Measurements from ENCODE around the gene ROBO2.

The ROBO2 gene

DNA sequence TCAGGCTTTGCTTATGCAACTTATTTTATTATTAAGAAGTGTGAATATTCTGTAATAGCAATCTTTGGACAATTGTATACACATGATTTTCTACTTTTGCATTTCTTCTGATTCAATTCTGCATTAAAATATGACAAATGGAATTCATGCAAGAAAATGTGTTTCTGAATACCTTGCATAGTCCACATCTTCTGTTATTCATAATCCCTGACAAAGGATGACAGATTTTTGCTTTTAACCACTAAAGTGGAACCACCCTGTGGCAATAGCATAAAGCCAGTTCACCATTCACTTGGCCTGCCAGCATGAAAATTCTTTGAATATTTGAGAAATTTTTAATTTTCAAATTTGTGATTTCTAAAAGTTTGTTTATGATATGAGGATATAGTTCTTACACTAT lies 397.0 kb downstream of the ROBO2 start:
- DNase-seq: no peak

DNA sequence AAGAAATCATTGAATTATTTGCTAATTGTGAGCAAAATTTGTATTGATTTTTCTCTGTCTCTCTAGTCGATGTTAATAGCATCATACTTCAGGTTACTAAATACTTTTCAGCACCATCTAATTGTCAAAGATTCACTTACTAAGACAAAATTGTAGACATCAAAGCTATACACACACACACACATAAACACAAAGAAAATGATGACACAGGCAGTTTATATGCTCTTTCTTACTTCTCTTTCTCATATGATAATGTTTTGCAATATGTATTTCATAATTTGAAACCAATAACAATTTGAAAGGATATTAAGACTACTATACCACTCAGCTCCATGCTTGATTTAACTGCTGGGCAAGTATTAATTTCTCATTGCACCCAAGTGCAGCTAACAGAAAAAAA lies 406.2 kb downstream of the ROBO2 start:
- DNase-seq: no peak

DNA sequence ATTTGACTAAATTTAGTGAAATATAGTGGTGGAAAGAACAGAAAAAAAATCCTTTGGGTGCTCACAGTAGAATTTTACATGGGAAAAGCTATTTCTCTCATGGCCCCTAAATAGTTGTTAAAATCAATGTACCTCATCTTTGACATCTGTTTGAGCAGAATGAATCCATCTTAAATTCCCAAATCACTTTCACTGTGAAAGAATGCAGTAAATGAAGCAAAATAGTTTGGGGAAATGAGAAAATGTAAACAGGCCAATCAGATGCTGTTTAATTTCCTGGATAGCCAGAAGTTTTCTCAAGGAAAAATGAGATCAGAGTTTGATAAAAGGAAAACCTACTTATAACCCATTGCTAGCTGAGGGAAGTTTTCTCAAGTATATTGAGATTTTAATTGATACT lies 406.9 kb downstream of the ROBO2 start:
- no peak for DNase-seq

DNA sequence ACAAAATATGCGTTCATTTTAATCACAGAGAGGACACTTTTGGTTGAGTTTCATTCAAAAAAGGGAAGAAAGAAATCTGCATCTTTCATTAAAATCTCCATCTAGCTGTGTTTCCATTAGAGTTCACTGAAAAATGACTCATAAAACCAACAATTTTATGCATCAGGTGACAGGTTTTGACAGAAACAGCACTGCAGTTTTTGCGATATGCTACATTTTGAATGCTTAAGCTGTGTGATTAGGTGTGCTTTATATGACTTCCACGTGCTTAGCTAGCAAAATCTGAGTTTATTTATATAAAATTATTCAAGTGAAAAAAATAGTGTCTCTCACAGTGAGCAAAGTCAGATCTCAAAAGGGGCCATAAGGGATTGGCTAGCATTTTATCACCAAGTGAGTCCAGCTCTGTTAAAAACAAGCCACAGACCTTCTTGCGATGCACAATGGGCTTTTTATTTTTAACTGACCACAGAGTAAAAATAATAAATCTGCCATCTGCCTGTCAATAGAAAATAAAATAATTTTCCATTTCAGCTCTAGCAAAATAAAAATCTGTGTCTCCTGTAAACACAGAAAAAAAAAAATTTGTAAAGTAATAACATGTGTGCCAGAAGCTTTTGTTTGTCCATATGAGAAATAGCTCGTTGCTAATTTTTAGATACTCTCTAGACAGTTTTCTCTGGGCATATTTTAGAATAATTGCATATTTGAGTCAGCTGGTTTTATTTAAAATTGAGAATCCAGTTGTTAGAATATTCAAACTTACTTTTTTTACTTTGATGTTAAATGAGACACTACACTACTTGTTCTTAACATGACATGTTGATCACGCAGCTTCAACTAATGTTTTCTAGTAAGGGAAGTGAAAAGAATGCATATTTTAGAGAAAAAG lies 409.8 kb downstream of the ROBO2 start:
- no peak for DNase-seq

DNA sequence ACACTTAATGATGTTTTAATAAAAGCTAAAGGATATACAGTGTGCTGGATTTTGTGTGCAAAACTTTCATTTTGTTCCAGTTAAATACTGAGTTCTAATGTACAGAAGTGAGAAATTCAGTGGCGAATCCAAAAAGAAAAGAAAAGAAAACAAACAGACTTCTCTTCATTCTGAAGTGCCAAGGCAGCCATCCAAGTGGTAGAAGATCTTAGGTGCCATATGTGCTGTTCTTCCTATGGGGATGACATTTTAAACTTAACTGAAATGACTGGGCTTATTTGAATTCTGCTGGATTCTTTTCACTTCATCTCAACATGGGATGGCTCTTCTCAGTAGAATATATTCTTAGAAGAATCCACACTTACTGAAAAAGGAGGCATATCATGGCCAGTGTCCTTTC lies 416.5 kb downstream of the ROBO2 start:
- DNase-seq: no peak

DNA sequence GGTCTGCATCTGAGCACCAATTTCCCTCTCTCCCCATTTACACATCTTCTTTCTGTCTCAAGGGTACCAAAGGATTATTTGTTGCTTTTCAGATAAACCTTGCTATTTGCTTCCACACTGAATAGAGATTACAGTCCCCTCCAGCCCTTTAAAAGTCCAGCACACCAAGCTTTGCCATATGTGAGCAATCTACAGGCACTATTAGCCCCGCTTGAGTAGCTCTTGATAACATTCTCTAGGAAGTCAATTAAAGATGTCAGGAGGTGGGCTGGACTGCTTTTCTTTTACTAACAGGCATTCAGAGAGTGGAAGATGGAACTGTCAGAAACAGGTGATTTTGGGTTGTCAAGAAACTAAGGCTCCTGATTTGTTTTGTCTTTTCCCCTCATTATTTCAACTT lies 417.0 kb downstream of the ROBO2 start:
- DNase-seq: no peak

DNA sequence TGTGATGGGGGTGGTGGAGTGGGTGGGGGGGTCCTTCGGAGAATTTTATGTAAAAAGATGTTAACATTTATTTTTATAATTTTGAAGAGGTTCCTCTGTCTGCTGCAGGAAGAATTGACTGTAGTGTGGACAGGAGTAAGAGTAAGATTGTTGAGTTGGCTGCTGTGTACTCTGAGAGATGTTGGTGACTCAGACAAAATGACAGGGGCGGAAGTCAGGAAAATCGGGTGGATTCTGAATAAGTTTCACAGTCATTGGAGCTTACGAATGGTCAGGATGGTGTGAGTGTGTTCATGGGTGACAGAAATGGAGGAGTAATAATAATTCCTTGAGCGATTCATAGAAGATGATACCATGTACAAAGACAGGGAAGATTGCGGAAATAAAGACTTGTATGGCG lies 420.0 kb downstream of the ROBO2 start:
- DNase-seq: no peak

DNA sequence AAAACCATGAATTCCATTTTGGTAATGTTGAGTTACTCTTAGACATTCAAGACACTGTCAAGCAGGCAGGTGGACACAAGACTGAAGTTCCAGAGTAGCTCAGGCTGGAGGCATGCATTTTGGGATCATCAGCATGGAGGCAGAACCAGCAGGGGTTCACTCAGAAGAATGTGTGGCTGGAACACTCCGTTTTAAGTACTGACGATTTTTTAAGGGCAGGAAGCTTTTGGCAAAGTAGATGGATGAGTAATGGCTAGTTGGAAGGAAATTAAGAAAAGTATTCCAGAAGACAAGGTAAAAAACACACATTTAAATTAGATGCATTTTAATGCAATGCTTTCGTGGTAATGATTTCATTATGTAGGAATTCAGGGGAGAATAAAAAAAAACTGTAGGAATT lies 420.4 kb downstream of the ROBO2 start:
- DNase-seq: no peak

DNA sequence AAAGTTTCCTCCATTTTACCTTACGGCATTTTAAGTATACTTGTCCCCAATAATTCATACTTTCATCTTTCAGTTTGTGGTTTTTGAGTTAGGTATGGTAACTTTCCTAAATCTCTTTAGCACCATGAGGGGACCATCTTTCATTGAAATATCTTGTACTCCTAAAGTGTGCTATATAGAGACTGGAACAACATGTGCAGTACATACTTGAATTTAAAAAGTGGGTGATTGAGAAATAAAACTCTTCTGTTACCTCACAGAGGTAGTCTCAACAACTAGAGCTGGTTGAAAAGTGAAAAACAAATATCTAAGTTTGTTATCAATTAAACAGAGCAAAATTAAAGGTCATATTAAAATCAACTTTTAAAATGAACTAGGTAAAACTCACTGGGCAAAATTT lies 423.1 kb downstream of the ROBO2 start:
- no peak for DNase-seq

DNA sequence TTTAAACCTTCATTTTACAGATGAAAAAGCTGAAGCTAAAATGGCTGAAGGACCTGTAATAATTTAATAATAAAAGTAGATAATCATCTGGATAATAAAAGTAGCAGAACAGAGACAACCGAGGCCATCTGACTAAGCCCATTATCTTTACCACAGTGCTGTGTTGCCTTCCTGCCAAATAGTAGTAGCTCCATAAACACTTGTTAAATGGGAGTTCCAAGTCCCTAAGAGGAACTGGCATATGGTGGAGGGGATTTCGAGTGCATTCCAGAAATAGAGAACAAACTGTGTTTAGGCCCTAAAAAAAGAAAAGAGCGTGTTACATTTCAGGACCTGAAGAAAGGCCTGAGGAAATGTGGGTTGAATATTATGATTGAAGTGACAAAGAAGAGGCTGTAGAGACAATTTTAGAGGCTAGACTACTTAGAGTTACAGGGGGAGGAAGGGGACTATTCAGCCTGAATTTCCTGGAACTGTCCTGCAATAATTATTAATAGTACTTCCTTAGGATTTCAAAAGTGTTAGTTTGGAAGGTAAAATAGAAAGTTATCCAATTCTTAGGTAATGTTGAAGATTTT lies 424.3 kb downstream of the ROBO2 start:
- DNase-seq: no peak

DNA sequence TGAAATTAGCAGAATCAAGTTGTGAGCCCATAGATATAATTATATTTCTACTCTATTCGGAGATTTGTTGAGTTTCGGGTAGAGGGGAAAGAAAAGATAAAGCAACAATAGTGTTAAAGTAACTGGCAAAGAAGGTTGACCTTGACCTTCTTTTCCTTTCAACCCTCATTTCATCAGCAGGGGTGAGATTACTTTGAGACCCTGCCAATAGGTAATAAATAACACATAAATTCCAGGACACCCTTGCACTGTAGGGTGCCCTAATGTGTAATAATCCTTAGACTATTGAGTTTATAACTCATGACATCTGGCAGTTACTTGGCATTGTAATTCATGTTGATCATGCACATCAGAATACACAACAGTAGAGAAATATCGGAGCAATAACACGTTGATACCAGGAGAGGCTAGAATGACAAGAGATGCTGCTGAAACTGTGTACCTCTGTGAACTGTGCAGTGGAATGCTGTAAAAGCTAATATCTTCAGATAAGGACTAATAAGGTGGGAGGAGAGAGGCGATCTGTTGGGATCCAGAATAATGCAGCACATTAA lies 426.7 kb downstream of the ROBO2 start:
- DNase-seq: no peak

DNA sequence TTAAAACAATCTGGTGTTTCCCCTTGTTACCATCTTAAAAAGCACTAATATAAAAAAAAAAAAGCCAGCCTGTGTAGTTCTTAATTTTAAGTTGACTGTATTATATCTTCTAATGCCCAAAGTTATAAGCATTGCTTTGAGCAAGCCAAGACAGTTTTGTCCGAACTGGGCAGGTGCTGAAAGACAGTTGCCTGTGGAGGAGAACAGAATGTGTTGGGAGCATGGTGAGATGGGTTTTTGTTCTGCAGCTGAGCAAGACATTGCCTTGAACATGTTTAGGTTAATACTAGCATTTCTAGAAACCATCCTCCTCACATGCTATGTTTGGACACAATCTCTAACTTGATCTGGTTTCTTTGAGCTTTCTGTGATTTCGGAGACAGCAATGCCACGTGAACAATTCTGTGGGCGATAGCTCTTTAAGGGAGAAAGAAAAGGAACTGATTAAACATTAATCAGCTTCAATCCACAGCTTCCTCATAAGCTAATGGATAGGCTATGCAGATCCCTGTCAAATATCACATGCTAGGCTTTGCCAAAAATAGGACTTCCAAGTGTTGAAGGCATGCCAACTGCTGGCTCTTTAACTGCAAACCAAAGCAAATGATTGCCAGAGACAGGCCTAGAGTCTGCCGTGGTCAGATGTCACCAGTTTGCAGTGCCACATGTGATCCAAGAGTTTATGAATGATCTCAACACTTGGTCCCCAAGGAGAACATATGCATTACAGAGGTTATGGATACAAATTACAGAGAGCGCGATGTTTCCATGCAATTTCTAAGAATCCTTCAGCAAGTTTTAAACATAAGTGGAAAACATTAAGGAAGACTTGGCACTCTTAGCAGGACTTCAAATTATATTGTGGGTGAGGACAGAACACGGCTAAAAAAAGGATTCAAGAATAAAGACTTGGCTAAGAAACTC lies 428.1 kb downstream of the ROBO2 start:
- DNase-seq: peak; percentile 39

DNA sequence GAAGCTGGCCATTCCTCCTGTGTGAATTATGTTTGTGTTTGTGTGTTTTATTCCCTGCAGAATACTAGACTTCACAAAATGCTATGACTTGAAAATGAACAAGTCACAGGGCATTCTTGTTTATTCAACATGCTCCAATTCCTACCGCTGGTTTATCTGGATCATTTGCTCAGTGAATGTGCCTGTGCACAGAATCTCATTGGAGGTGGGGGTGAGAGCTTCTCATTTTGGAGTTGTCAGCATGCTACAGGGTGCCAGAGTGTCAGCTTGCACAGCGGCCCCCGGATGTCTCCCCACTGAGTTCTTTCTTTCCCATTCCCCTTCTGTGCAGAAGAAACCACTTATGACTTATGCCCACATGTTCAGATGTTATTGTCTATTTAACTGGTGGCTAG lies 428.7 kb downstream of the ROBO2 start:
- peak; percentile 15 for DNase-seq

DNA sequence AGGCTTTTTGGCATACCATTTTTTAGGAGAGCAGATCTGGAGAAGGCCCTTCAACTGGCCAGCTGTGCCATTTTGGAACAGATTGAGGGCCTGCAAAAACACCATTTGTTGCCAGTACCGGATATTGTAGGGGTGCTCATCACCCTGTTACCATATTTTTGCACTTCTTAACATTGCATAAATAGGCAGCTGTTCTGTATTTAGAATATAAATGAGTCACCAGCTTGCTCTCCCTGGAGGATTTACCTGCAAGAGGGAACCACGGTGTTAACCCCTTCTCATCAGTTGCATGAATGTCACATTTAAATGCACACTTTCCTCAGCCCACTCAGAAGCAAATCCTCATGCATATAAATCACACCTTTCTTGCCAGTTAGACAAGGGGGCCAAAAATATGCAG lies 435.6 kb downstream of the ROBO2 start:
- peak; percentile 56 for DNase-seq

DNA sequence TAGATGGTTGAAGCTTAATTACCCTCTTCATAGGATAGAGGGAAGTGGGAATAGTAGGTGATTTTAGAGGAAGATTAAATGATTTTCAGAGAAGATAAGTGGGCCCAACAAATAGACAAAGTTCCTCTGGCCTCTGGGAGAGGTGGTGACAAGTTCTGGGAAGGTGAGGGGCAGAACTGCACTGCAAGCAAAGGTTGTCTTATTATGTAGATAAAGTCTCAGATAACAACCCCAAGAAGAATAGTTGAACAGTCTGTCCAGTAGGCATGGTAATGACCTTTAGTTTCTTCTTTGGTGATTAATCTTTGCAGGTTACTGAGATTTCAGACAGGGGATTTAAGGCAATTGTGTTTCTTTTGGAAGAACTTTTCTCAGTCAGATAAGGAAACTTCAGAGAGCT lies 439.1 kb downstream of the ROBO2 start:
- DNase-seq: no peak

DNA sequence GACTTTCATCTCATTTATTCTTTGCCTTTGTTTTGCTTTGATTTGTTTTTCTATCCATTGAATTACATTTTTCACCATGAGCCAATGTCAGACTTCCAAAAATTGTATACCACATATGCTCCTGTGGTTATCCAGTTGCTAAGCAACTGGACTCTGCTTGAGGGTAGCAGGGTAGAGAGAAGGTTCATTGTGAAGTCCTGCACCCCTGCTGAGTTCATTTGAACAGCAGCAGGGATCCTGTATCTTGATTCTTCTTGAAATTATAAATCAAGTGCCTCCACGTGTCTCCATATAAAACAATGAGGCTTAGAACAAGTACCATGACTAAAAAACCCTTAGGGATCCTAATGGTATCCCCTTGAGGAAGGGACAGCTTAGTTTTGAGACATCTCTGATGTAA lies 449.3 kb downstream of the ROBO2 start:
- no peak for DNase-seq

DNA sequence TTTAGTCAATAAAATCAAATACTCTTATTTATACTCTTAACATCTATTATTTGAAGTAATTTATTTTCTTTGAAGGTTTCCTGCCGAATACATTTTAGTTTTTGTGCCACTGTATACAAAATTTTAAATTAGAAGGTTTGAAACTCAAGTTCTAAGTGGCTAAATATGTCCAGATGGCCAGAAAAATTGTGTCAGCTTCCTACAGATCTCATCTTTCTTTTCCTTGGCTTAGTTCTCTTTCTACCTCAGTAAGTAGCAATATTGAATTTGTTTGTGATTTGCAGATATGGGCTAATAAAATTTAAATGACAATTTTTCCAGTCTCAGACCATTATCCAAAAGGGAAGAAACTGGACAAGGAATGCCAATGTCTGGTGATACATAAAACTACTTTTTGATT lies 452.1 kb downstream of the ROBO2 start:
- no peak for DNase-seq

DNA sequence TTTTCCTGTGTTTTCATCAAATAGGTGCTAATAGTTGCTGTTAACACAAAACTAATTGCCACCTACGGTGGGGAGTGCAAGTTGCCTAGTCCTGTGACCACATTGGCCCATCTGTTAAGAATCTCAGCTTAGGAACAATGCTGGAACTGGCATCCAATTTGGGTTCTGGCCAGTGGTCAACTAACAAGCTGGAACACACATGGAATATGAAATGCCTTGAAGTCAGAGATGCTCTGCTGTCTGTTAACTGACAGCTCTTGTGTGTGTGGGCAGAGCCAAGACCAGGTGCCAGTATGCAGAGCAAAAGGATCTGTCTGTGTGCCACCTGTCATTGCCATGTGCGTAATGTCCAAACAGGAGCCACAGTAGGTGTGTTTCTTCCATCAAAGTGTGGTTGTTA lies 460.8 kb downstream of the ROBO2 start:
- no peak for DNase-seq

DNA sequence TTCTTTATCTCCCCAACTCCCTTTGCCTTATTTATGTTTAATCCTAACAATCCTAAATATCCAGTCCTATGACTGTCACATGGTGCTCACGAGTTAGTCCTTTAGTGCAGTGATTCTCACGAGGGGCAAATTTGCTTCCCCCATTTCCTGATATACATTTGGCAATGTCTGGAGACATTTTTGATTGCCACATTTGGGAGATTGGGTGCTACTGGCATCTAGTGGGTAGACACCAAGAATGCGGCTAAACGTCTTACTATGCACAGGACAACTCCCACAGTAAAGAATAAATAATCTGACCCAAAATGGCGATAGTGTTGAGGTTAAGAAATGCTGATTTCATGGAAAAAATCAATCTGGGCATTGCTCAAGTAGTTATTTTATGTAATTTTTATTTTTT lies 466.5 kb downstream of the ROBO2 start:
- DNase-seq: no peak

DNA sequence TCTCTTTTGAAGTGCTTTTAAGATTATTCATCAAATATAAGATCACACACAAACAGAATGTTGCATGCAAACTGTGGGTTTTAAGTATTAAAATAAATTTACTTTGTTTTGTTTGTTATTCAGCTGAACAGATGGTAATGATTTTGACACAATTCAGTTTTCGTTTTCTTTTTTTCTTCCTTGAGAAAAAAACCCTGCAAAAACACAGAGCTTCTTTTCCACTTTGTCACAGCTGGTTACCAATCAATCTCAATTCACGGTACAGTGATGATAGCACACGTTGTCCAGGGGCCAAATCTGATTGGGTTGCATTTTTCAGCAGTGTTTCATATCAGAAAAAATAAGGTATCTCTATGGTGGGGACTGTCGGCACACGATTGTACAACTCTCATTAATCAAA lies 473.6 kb downstream of the ROBO2 start:
- no peak for DNase-seq

DNA sequence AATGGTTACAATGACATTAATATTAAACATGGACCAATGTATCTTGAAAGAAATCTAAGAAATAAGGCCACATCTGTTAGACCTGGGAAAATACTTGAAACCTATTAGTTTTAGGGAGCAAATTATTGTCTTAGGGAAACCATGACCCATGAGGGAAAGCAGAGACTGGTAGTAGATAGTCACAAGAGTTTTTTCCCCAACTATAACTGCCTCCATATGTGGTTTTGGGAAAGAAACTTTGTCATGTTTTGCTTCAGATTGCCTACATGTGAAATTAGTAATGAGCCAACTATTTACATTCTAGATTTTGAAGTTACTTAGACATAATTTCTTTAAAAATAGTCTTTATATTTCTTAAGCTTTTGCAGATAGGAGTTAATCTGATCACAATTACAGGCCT lies 474.9 kb downstream of the ROBO2 start:
- no peak for DNase-seq

DNA sequence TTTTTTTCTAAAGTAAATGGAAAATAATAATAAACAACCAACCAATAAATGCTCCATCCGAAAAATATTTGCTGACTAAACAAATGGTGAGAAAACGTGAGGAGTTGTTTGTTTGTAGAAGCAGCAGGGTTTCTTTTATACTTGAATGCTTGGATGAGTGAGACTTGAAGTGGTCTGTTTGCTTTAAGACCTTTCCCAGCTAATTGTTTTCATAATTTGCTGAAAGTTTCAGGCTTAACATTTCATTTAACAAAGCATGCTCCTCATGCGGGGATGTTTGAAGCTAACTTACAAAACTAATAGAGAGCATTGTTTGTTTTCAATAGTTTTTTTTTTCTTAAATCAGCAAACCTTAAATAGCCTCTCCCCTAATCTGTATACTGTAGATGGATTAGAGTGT lies 484.6 kb downstream of the ROBO2 start:
- no peak for DNase-seq

DNA sequence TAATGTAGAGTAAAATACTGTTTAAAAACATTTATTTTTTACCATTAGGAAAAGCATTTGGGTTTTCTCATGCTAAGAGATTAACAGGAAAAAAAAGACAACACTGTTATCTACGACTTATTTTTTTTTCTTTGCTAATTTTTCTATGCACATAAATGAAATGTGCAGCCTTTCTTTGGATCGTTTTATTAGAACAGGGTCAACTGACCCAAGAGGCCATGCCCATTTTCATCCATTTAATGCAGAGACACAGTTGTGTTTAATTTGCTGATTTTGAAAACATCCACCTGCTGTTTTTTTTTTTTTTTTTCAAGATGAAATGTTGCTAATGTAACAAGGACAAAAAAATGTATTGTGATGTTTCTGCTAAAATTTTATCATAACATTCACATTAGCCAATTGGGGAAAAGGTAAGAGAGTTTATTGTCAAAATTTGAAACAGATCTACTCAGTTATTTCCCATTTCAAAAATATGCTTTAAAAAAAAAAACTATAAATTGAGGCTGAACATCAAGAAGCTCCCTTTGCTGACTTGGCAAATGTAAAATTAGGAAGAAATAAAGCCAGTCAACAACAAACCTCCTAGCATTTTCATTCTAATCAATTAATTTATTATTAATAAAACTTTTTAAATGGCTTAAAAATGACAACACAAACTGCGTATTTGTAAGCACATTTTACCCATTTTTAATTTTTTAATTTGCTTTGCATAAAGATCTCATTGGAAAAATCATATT lies 485.2 kb downstream of the ROBO2 start:
- no peak for DNase-seq

Data from NCI-H1694 (cell line).